HEK293T (cell line): ENCODE results near the gene CCNY.

ENCODE experiments used
- BHLHE40 ChIP-seq: fragments of 450-650 bp; IDR thresholded peaks from 2 replicates; pipeline ENCODE4 v1.6.1; 2016; ENCODE audit warnings: mild to moderate bottlenecking, moderate library complexity, borderline replicate concordance
- ELF4 ChIP-seq: fragments of 450-650 bp; IDR thresholded peaks from 2 replicates; pipeline ENCODE4 v1.6.1; 2017; ENCODE audit warnings: antibody characterized with exemption
- FOXA1 ChIP-seq: fragments of 450-650 bp; IDR thresholded peaks from 2 replicates; pipeline ENCODE4 v1.6.1; 2016; ENCODE audit warnings: mild to moderate bottlenecking
- FOXK2 ChIP-seq: fragments of 450-650 bp; IDR thresholded peaks from 2 replicates; pipeline ENCODE4 v1.6.1; 2016; ENCODE audit warnings: mild to moderate bottlenecking
- HDGF ChIP-seq: fragments of 450-650 bp; IDR thresholded peaks from 2 replicates; pipeline ENCODE4 v1.6.1; 2017; ENCODE audit warnings: antibody characterized with exemption, borderline replicate concordance
- SP1 ChIP-seq: fragments of 450-650 bp; IDR thresholded peaks from 2 replicates; pipeline ENCODE4 v1.6.1; 2017
- SUZ12 ChIP-seq: fragments of 450-650 bp; IDR thresholded peaks from 2 replicates; pipeline ENCODE4 v1.6.1; 2016; ENCODE audit warnings: mild to moderate bottlenecking

DNA sequence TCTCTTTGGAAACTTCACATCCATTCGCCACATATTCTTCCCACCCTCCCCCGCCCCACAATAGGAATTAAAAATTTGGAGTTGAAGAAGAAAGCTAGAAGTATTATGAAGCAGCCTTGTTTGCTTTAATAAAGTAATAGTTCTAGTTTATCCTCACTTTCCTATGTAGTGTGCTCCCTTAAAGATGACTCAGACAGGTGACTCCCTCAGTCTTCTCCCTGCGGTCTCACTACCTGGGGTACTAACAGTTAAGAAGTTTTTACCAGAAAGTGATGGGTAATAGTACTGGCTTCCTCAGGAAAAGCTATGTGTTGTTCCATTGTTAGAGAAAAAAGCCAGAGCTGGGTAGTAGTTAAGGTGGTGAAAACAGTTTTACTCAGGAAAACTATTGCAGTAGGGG is 58.6 kb downstream of the CCNY start:
- no peak for TF ChIP-seq SP1
- no peak for TF ChIP-seq BHLHE40
- TF ChIP-seq HDGF = no peak
- no peak for TF ChIP-seq FOXK2
- no peak for TF ChIP-seq FOXA1
- no peak for TF ChIP-seq SUZ12
- TF ChIP-seq ELF4 = no peak
